Stimulated activated CD4-positive, alpha-beta T cell treated with anti-CD3 and anti-CD28 coated beads, Interleukin-15, amount 100 ng/mL, for 24 hours (primary cell): ENCODE results near the gene SH3RF3.
"Not testable (repeated sequence)": the region's sequence is repeated elsewhere in the genome, so short reads cannot be mapped to it uniquely, and the experiment has no call there.

Experiments used
- DNase-seq: peaks from one replicate; pipeline ENCODE4 v3.0.0-alpha.2; 2020

Gene SH3RF3

GRCh38 chr2:109128616-109129355, at the start of gene SH3RF3:
Gene SH3RF3 (plus strand): TSS chr2:109129205.
- DNase-seq, result peak; percentile 52

- DNase-seq, result no peak
These were observed 49.4 kb upstream of the SH3RF3 start for GRCh38 chr2:109079590-109079989.

DNA sequence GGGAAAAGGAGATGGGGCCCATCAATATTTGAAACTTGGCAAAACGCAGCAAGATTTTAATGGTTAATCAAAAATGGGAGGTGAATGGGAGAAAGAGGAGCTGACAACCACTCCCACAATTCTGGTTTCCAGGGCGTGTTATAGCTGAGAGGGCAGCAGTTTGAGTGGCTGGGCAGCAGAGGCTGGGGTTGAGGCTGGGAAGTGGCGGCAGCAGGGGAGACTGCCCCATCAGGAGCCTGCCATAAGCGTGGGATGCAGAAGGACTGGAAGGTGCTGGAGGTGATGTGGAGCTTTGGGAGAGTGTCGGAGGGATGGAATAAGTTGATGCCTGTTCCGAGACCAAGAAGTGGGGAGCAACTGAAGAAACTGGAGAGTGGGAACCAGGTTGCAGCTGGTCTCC, 48.9 kb upstream of the SH3RF3 start:
- DNase-seq, result no peak

- no peak for DNase-seq
These were observed 48.2 kb upstream of the SH3RF3 start for GRCh38 chr2:109080757-109081156.

DNA sequence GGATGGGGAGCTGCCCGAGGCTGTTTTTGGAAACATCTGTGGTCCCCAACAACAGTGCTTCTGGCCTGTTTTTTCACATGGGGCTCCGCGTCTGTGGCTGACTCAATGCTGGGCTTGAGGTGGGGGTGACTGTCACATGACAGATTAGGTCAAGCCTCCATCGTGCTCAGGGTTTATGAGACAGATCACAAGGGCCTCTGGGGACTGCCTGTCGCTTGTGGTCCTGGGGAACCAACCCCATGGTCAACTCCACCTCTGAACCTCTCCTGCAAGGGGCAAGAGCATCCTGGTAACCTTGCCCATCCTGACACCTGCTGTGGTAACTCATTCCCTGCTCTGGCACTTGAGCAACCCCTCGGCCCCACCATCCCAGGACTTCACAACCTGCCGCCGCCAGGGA, 47.6 kb upstream of the SH3RF3 start:
- no peak for DNase-seq

GRCh38 chr2:109083771-109084170, 45.2 kb upstream of the SH3RF3 start:
- DNase-seq, result no peak

- DNase-seq, result no peak
These were observed 44.7 kb upstream of the SH3RF3 start for GRCh38 chr2:109084341-109084740.

GRCh38 chr2:109085912-109086742, 42.9 kb upstream of the SH3RF3 start:
- no peak for DNase-seq

DNA sequence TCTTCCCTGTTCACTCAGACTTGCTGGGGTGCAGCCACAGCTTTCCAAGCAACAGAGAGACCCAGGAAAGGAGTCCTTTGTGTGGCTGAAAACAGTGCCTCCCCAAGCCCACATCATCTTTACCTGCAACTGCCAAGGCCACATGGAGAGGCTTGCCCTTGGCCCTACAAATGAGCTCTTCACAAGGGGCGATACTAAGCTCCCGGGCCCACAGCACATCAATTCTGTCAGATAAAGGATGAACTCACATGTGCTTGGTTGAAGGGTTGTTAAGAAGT, 42.3 kb upstream of the SH3RF3 start:
- DNase-seq, result no peak

DNA sequence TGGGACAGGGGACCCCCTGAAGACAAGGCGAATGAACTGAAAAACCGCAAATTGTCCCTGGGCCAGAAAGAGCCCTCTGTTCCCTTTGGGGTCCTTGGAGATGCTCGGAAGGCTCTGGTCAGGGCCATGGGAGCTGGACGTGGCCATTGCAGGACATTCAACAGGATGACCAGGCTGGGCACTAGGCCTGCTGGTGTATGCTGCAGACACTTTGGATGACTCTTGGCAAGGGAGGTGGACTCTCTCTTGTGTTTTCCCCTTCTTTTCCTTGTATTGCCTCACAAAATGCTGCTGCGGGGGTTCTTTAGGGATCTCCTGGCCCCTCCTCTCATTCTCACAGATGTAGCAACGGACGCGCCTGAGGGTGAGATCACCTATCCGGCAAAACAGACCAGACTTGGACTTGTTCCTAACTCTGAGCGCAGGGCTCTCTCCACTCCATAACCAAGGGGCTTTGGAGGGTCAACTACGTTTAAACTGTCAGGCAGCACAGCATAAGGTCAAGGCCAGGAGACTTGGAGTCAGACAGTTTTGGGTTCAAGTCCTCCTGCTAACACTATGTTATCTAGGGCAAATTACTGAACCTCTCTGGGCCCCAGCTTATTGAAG, 41.8 kb upstream of the SH3RF3 start:
- DNase-seq, result no peak

DNA sequence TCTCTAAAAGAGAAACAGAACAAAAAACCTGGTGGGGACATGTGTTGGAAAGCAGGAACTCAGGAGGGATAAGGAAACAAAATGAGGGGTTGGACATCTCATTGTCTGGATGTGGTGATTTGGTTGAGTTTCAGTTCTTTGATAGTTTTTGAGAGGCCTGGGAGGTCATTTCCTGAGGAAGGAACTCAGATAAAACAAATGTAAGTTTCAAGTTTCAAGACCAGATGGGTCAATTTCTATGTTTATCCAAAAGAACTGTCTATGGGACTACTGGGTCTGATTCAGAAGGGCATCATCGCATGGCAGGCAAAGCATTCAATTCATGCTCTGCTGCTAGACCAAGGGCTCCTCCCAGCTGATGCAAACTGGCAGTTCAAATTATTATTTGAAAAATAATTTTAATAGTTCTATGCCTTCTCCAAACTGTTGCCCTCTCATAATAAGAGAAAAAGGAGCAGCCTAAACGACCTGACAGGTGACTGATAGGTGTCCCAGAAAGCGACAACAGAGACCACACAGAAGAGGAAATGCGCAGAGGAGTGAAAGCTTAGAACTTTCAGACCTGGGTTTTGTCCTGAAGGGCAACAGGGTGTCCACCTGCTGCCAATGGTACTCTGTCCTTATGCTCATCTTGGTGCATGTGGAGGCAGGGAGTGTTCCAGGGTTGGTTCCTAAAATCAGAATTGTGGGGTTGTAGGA, 39.3 kb upstream of the SH3RF3 start:
- DNase-seq, result no peak

DNA sequence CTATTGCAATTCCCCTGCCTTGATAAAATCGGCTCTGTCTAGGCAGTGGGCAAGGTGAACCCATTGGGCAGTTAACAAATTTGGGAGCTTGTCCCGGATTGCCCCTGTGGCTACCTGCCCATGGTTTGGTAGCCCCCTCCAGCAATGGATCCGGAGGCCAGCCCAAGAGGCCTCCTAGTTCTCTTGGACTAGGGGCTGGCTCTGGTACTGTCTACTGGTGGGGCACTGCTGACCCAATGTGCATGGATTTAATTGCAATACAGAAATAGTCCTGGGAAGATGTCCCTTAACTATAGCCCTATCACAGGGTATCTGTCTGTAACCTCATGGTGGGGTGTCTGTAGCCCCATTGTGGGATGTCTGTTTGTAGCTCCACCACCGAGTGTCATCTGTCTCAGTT, 37.5 kb upstream of the SH3RF3 start:
- no peak for DNase-seq

- no peak for DNase-seq
These were observed 34.9 kb upstream of the SH3RF3 start for GRCh38 chr2:109094144-109094543.

- DNase-seq, result no peak
These were observed 30.6 kb upstream of the SH3RF3 start for GRCh38 chr2:109098251-109098920.

DNA sequence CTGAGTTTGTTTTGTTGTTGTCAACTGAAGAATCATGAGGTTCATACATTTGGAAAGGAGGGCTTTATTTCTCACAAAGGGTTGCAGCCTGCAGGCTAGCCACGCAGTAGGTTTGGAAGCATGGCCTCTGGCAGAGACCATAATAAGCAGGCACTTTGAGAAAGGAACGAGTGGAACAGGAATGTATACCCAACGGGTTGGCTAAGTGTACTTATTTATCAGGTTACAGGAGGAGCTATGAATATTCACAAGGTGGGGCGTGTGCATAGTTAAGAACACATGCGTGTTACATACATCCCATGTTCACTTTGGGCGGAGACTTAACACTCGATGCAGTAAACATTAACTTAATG, 30.1 kb upstream of the SH3RF3 start:
- DNase-seq, result no peak

- peak; percentile 22 for DNase-seq
These were observed 26.3 kb upstream of the SH3RF3 start for GRCh38 chr2:109102588-109103233.

- DNase-seq, result no peak
These were observed 23.9 kb upstream of the SH3RF3 start for GRCh38 chr2:109105113-109105512.

DNA sequence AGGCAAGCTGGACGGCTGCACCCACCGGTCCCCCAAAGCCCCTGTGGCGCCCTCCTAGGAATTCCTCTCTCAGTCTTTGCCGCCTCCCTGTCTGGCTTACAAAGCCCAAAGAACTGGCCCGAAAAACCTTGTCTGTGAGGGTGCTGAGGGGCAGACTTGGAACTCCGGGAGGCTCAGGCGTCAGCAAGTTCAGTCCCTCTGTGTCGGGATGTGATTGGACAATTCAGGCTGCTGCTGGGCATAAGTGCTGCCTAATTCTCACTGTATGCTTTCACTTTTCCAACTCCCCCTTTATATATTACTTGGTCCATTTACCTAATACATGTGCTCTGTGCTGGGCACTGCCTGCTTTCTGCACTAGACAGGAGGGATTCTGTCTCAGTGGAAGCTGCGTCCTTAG, 20.3 kb upstream of the SH3RF3 start:
- no peak for DNase-seq

- DNase-seq, result no peak
These were observed 19.7 kb upstream of the SH3RF3 start for GRCh38 chr2:109109342-109109741.

DNA sequence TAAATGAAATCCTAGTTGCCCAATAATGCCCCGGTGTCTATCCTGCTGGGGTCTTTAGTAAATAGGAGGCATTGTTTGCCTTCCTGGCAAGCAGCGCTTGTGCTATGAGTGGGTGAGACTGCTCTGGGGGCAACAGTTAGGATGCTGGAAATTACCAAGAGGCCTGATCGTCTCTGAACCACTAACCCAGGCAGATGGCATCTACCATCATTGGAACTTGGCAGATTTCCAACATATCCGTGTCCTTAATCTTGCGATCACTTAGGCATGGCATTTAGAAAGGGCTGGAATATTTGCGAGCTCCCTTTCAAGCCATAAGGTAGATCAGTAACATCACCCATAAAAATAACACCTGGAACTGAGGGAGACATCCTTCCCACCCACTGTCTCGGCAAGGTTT, 18.8 kb upstream of the SH3RF3 start:
- no peak for DNase-seq

DNA sequence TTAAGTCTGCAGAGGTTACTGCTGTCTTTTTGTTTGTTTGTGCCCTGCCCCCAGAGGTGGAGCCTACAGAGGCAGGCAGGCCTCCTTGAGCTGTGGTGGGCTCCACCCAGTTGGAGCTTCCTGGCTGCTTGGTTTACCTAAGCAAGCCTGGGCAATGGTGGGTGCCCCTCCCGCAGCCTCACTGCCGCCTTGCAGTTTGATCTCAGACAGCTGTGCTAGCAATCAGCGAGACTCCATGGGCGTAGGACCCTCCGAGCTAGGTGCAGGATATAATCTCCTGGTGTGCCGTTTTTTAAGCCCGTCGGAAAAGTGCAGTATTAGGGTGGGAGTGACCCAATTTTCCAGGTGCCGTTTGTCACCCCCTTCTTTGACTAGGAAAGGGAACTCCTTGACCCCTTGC, 11.8 kb upstream of the SH3RF3 start:
- not testable (repeated sequence) for DNase-seq

GRCh38 chr2:109117780-109118179, 11.2 kb upstream of the SH3RF3 start:
- no peak for DNase-seq

DNA sequence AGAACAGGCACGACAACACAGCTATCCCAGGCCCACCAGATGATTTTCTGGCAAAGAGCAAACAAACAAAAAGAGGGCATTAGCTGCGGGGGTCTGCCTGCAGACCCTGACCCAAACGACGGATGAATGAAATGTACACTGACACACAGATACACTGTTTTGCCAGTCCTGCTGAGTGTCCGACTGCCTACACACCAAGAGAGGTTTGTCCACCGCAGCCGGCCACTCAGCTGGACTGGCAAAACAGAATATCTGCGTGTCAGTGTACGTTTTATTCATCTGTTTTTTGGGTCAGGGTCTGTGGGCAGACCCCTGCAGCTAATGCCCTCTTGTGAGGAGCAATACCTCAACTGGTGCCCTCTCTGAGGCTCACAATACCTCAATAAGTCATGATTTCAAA, 10.7 kb upstream of the SH3RF3 start:
- DNase-seq, result no peak
